Measurements from ENCODE around the gene RXFP4.
A peak's percentile ranks its signal among the peaks of the same experiment; 100 is the strongest.
"Not testable (repeated sequence)": the region's sequence is repeated elsewhere in the genome, so short reads cannot be mapped to it uniquely, and the experiment has no call there.

RXFP4 gene

DNA sequence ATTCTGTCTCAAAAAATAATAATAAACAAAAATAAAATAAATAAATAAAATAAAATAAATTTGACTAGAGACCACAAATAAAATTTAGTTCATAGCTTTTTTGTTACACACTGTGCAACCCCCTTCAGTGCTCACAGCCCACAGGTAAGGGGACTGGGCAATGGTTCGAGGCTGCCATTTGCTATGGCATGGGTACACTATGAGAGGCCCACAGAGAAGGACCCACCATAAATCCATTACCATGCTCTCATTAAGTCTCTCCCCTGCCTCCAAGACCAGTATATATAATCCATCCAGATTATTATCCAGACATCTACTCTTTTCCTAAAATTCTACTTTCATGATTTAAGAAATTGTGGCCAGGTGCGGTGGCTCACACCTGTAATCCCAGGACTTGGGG lies 21.6 kb upstream of the RXFP4 start:
- intact Hi-C loops (cut with DNase I; ENCODE audit: low total_unique reads), result no loop called here
- TF ChIP-seq, protein P1, sequence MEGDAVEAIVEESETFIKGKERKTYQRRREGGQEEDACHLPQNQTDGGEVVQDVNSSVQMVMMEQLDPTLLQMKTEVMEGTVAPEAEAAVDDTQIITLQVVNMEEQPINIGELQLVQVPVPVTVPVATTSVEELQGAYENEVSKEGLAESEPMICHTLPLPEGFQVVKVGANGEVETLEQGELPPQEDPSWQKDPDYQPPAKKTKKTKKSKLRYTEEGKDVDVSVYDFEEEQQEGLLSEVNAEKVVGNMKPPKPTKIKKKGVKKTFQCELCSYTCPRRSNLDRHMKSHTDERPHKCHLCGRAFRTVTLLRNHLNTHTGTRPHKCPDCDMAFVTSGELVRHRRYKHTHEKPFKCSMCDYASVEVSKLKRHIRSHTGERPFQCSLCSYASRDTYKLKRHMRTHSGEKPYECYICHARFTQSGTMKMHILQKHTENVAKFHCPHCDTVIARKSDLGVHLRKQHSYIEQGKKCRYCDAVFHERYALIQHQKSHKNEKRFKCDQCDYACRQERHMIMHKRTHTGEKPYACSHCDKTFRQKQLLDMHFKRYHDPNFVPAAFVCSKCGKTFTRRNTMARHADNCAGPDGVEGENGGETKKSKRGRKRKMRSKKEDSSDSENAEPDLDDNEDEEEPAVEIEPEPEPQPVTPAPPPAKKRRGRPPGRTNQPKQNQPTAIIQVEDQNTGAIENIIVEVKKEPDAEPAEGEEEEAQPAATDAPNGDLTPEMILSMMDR (IDR thresholded peaks at IDR 0.05), result no peak

GRCh38 chr1:155920717-155921116 lies 20.7 kb upstream of the RXFP4 start:
- H3K27me3 ChIP-seq, result no peaks in the 10 kb centered on the region
- no peak for DNase-seq
- intact Hi-C loops (cut with DNase I; ENCODE audit: low total_unique reads), result no loop called here
- no peaks in the 10 kb centered on the region for H3K4me1 ChIP-seq
- no peak overlapping the region for H3K4me3 ChIP-seq
- H3K27ac ChIP-seq, result no peak overlapping the region
- TF ChIP-seq, protein P1 (IDR thresholded peaks at IDR 0.05), result no peak
- H3K9me3 ChIP-seq, result no peaks in the 10 kb centered on the region
- peaks cover 97 to 100% (median 99%) of the 10 kb centered on the region in 3 donors for H3K36me3 ChIP-seq

More for the DNA sequence above, 21.6 kb upstream of the RXFP4 start:
- no peaks in the 10 kb centered on the region for H3K9me3 ChIP-seq
- peaks cover 93 to 100% (median 98%) of the 10 kb centered on the region in 3 donors for H3K36me3 ChIP-seq
- H3K27ac ChIP-seq, result no peak overlapping the region
- no peak for DNase-seq
- H3K4me1 ChIP-seq, result peaks cover 0 to 7% (median 1%) of the 10 kb centered on the region in 4 donors
- H3K4me3 ChIP-seq, result no peak overlapping the region
- no peaks in the 10 kb centered on the region for H3K27me3 ChIP-seq

DNA sequence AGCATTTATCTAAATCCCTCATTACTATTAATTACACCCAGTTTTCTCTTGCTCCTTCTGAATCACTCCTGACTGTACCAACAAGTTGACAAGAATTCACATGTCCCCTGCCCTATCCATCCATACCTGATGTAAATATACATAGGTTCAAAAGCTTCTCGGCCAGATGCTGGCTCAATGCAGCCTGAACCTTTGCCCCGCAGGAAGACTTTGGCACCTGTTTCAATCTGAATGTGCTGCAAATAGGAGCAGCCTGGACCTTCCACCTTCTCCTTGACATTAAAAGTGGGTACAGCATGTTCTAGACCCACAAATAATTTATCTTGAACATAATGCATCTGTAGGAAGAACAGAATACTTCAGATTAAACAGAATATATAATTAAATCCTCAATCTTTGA lies 15.9 kb upstream of the RXFP4 start:
- DNase-seq, result no peak
- Histone ChIP-seq H3K27me3 (no peaks in the 10 kb centered on the region), H3K9me3 (no peaks in the 10 kb centered on the region), H3K4me1 (peaks cover 0 to 7% (median 2%) of the 10 kb centered on the region in 4 donors), H3K36me3 (peaks cover 82 to 99% (median 97%) of the 10 kb centered on the region in 3 donors), H3K4me3 (no peak overlapping the region), H3K27ac (no peak overlapping the region)
- TF ChIP-seq, protein P1 (IDR thresholded peaks at IDR 0.05), result no peak
- intact Hi-C loops (cut with DNase I; ENCODE audit: low total_unique reads), result no loop called here

DNA sequence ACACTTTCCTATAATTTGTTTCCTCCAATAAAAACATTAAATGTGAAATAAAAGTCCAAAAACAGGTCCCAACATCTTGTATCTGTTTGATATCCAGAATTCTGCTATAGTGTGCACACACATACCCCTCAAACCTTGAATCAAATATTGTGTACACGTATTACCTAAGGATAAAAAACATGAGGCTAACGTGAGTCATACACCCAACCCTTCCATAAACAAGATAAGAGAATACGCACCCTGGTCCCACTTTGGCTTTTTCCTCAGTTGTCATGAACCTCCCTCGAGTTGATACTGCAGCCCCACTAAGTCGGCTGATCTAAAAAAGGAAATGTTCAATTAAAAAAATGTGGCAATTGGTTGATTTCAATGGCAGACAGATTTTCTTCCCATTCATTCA lies 12.4 kb upstream of the RXFP4 start:
- H3K4me1 ChIP-seq, result peaks cover 4 to 40% (median 33%) of the 10 kb centered on the region in 4 donors
- no peak overlapping the region for H3K27ac ChIP-seq
- TF ChIP-seq, protein P1 (IDR thresholded peaks at IDR 0.05), result no peak
- DNase-seq, result no peak
- intact Hi-C loops (cut with DNase I; ENCODE audit: low total_unique reads), result no loop called here
- no peaks in the 10 kb centered on the region for H3K27me3 ChIP-seq
- no peaks in the 10 kb centered on the region for H3K9me3 ChIP-seq
- peaks cover 53 to 83% (median 76%) of the 10 kb centered on the region in 3 donors for H3K36me3 ChIP-seq
- no peak overlapping the region for H3K4me3 ChIP-seq

- H3K4me1 ChIP-seq, result peaks cover 4 to 45% (median 36%) of the 10 kb centered on the region in 4 donors
- H3K9me3 ChIP-seq; H3K27me3 ChIP-seq; DNase-seq; intact Hi-C loops (cut with DNase I; ENCODE audit: low total_unique reads): not testable (repeated sequence)
- H3K4me3 ChIP-seq, result peak overlapping the region in 1 of 2 donors; percentile 24
- H3K27ac ChIP-seq, result peak overlapping the region in 1 of 2 donors; percentile 18
- H3K36me3 ChIP-seq, result peaks cover 37 to 67% (median 60%) of the 10 kb centered on the region in 3 donors
Observed at GRCh38 chr1:155930725-155931124, 10.7 kb upstream of the RXFP4 start.

DNA sequence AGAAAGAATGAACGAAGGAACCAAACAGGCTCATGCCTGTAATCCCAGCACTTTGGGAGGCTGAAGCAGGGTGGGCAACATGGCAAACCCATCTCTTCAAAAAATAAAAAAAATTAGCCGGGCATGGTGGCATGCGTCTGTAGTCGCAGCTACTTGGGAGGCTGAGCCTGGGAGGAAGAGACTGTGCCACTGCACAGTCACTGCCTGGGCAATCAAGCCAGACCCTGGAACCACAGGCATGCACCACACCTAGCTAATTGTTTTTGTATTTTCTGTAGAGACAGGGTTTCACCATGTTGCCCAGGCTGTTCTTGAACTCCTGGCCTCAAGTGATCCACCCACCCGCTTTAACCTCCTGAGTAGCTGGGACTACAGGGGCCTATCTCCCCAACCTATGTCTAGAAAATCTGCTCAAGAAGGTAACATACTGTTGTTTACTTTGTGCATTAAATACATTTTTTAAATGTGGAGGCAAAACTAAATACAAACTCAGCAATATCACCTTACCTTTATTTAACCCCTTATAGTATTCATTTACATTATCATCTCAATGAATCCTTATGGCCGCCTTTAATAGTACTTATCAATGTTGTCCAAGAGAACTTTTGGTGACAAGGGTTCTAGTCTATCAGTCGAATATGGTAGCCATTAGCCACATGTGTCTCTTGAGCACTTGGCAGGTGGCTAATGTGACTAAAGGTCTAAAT lies 10.0 kb upstream of the RXFP4 start:
- intact Hi-C loops (cut with DNase I; ENCODE audit: low total_unique reads), result no loop called here
- H3K27me3 ChIP-seq, result no peaks in the 10 kb centered on the region
- H3K27ac ChIP-seq, result peak overlapping the region in 1 of 2 donors; percentile 18
- H3K36me3 ChIP-seq, result peaks cover 29 to 59% (median 52%) of the 10 kb centered on the region in 3 donors
- H3K4me3 ChIP-seq, result peak overlapping the region in 1 of 2 donors; percentile 24
- H3K4me1 ChIP-seq, result peaks cover 4 to 45% (median 36%) of the 10 kb centered on the region in 4 donors
- no peaks in the 10 kb centered on the region for H3K9me3 ChIP-seq
- DNase-seq, result no peak
- TF ChIP-seq, protein P1 (IDR thresholded peaks at IDR 0.05), result no peak

All from tibial artery (tissue), 4 donors.